IPS DF 4.7 (cell line): ENCODE data around the gene IL36B.

Experiments
- DNase-seq: peaks from one replicate; pipeline ENCODE4 v3.0.0-alpha.2; 2013; ENCODE audit warnings: low spot score; ENCODE audit errors: extremely low read depth

The IL36B gene

GRCh38 chr2:113076954-113077669 is 24.4 kb upstream of the IL36B start:
- DNase-seq: no peak

GRCh38 chr2:113075600-113075999 is 22.9 kb upstream of the IL36B start:
- DNase-seq: no peak

GRCh38 chr2:113075030-113075429 is 22.4 kb upstream of the IL36B start:
- DNase-seq: no peak

- DNase-seq: no peak
Observed at GRCh38 chr2:113073325-113073834, 20.7 kb upstream of the IL36B start.

GRCh38 chr2:113072584-113072983 is 19.9 kb upstream of the IL36B start:
- no peak for DNase-seq

- no peak for DNase-seq
Observed at GRCh38 chr2:113070606-113070975, 17.9 kb upstream of the IL36B start.

GRCh38 chr2:113069676-113070605 is 17.3 kb upstream of the IL36B start:
- DNase-seq: no peak

GRCh38 chr2:113068706-113069485 is 16.2 kb upstream of the IL36B start:
- no peak for DNase-seq

GRCh38 chr2:113068249-113068648 is 15.6 kb upstream of the IL36B start:
- DNase-seq: no peak

- DNase-seq: no peak
Observed at GRCh38 chr2:113067681-113068080, 15.0 kb upstream of the IL36B start, which contains the start of gene IL1F10. Gene IL1F10, plus strand, starts transcription at chr2:113067970. Its CDS starts 4,769 bp downstream, at chr2:113072739.

GRCh38 chr2:113064898-113065297 is 12.2 kb upstream of the IL36B start:
- DNase-seq: no peak

- DNase-seq: no peak
Observed at GRCh38 chr2:113064281-113064680, 11.6 kb upstream of the IL36B start.

- no peak for DNase-seq
Observed at GRCh38 chr2:113061896-113062770, 9.5 kb upstream of the IL36B start.

- DNase-seq: no peak
Observed at GRCh38 chr2:113061241-113061640, 8.6 kb upstream of the IL36B start.

GRCh38 chr2:113060796-113061195 is 8.1 kb upstream of the IL36B start:
- DNase-seq: no peak

- DNase-seq: no peak
Observed at GRCh38 chr2:113060396-113060795, 7.7 kb upstream of the IL36B start.

GRCh38 chr2:113058998-113059960 is 6.6 kb upstream of the IL36B start, which contains the start of gene IL36RN:
Gene IL36RN, plus strand, starts transcription at chr2:113059198. Its CDS starts 241 bp downstream, at chr2:113059439.
- no peak for DNase-seq

GRCh38 chr2:113058411-113058994 is 5.8 kb upstream of the IL36B start:
- no peak for DNase-seq

- no peak for DNase-seq
Observed at GRCh38 chr2:113057117-113057516, 4.5 kb upstream of the IL36B start.
